Liver (tissue), 9 donors: ENCODE data around the gene ZNF552. TPM values are rescaled to one million over a fixed set of nuclear protein-coding genes. Genes with fewer than 3 reads are reported as not detected.

Experiments used
- DNase-seq: peaks from one replicate; pipeline ENCODE4 v3.0.0-alpha.2; 2017; ENCODE audit warnings: low spot score
- H3K27ac ChIP-seq, 2 donors: one replicate each; pipeline ENCODE4 v1.7.0; 2013; ENCODE audit warnings: inconsistent platforms in 2 of 2, low read length in 2 of 2, control low read depth in 1 of 2, low read depth in 1 of 2, mild to moderate bottlenecking in 1 of 2
- H3K27me3 ChIP-seq, 4 donors: one replicate each; pipeline versions ENCODE4 v1.6.1 to v1.7.0; 2013; ENCODE audit warnings: low read length in 3 of 4, inconsistent platforms in 1 of 4, mild to moderate bottlenecking in 1 of 4, moderate library complexity in 1 of 4; ENCODE audit not compliant: control insufficient read depth in 4 of 4, insufficient read depth in 4 of 4
- H3K36me3 ChIP-seq, 4 donors: one replicate each; pipeline versions ENCODE4 v1.6.1 to v1.7.0; 2013; ENCODE audit warnings: low read length in 3 of 4, mild to moderate bottlenecking in 3 of 4, low read depth in 1 of 4, moderate library complexity in 1 of 4; ENCODE audit not compliant: control insufficient read depth in 4 of 4, insufficient read depth in 3 of 4
- H3K4me1 ChIP-seq, 4 donors: one replicate each; pipeline versions ENCODE4 v1.6.1 to v1.7.0; 2013; ENCODE audit warnings: low read length in 3 of 4, mild to moderate bottlenecking in 3 of 4, moderate library complexity in 1 of 4; ENCODE audit not compliant: control insufficient read depth in 4 of 4, insufficient read depth in 4 of 4
- H3K4me3 ChIP-seq, 3 donors: one replicate each; pipeline versions ENCODE4 v1.6.1 to v1.7.0; 2013; ENCODE audit warnings: low read length in 3 of 3, control low read depth in 1 of 3, low read depth in 1 of 3, mild to moderate bottlenecking in 1 of 3
- H3K9ac ChIP-seq, 2 donors: one replicate each; pipeline ENCODE4 v1.7.0; 2013; ENCODE audit warnings: low read length in 2 of 2, mild to moderate bottlenecking in 2 of 2, moderate library complexity in 2 of 2, control low read depth in 1 of 2, low read depth in 1 of 2
- H3K9me3 ChIP-seq, 4 donors: one replicate each; pipeline versions ENCODE4 v1.6.1 to v1.7.0; 2013; ENCODE audit warnings: low read length in 3 of 4; ENCODE audit not compliant: control insufficient read depth in 4 of 4
- ATF3 ChIP-seq: IDR thresholded peaks from 2 replicates; pipeline ENCODE4 v1.6.1; 2016; ENCODE audit warnings: antibody characterized with exemption
- CTCF ChIP-seq: fragments of 150-350 bp; IDR thresholded peaks from 2 replicates; pipeline ENCODE4 v1.5.1; 2017; ENCODE audit warnings: improper control_type of control experiment, low read depth, low read length; ENCODE audit not compliant: missing input control
- EGR1 ChIP-seq, 2 donors: IDR thresholded peaks; 2 replicates each; pipeline ENCODE4 v1.6.1; 2016 to 2018; ENCODE audit warnings: antibody characterized with exemption in 2 of 2, low read depth in 2 of 2
- FOXA1 ChIP-seq: IDR thresholded peaks from 2 replicates; pipeline ENCODE4 v1.6.1; 2016; ENCODE audit warnings: antibody characterized with exemption
- FOXA2 ChIP-seq: IDR thresholded peaks from 2 replicates; pipeline ENCODE4 v1.6.1; 2016; ENCODE audit warnings: antibody characterized with exemption
- GABPA ChIP-seq, 2 donors: IDR thresholded peaks in 1 of 2; conservative IDR thresholded peaks in 1 of 2; 2 replicates each; pipeline ENCODE4 v1.6.1; 2016; ENCODE audit warnings: antibody characterized with exemption in 2 of 2, mild to moderate bottlenecking in 1 of 2, moderate library complexity in 1 of 2
- HNF4A ChIP-seq, 2 donors: conservative IDR thresholded peaks; 2 replicates each; pipeline ENCODE4 v1.6.1; 2016; ENCODE audit warnings: antibody characterized with exemption in 2 of 2, mild to moderate bottlenecking in 2 of 2
- HNF4G ChIP-seq: IDR thresholded peaks from 2 replicates; pipeline ENCODE4 v1.6.1; 2016; ENCODE audit warnings: antibody characterized with exemption
- JUND ChIP-seq, 2 donors: IDR thresholded peaks; 2 replicates each; pipeline ENCODE4 v1.6.1; 2016; ENCODE audit warnings: antibody characterized with exemption in 2 of 2
- MAX ChIP-seq: IDR thresholded peaks from 2 replicates; pipeline ENCODE4 v1.6.1; 2016; ENCODE audit warnings: antibody characterized with exemption
- NR2F2 ChIP-seq: IDR thresholded peaks from 2 replicates; pipeline ENCODE4 v1.6.1; 2016; ENCODE audit warnings: antibody characterized with exemption
- RAD21 ChIP-seq, 2 donors: IDR thresholded peaks; 2 replicates each; pipeline ENCODE4 v1.6.1; 2016; ENCODE audit warnings: antibody characterized with exemption in 2 of 2, mild to moderate bottlenecking in 2 of 2
- REST ChIP-seq: IDR thresholded peaks from 2 replicates; pipeline ENCODE4 v1.6.1; 2016; ENCODE audit warnings: antibody characterized with exemption, mild to moderate bottlenecking
- RXRA ChIP-seq, 2 donors: IDR thresholded peaks; 2 replicates each; pipeline ENCODE4 v1.6.1; 2017 to 2018; ENCODE audit warnings: antibody characterized with exemption in 2 of 2, mild to moderate bottlenecking in 1 of 2
- SP1 ChIP-seq: IDR thresholded peaks from 2 replicates; pipeline ENCODE4 v1.6.1; 2018; ENCODE audit warnings: antibody characterized with exemption, mild to moderate bottlenecking
- TAF1 ChIP-seq: conservative IDR thresholded peaks from 2 replicates; pipeline ENCODE4 v1.6.1; 2016; ENCODE audit warnings: antibody characterized with exemption, mild to moderate bottlenecking
- YY1 ChIP-seq: IDR thresholded peaks from 2 replicates; pipeline ENCODE4 v1.6.1; 2016; ENCODE audit warnings: antibody characterized with exemption, mild to moderate bottlenecking
- ZBTB33 ChIP-seq: IDR thresholded peaks from 2 replicates; pipeline ENCODE4 v1.6.1; 2016; ENCODE audit warnings: antibody characterized with exemption
- WGBS: extraction: QIAGEN DNeasy Blood & Tissue Kit; methylation state at CpG from one replicate; pipeline ENCODE4 v1.1.7; 2013; 5-methylcytosine and 5-hydroxymethylcytosine counted together
- polyA plus RNA-seq, 2 donors: library from polyadenylated mRNA; stranded (reverse) in 1 of 2; unstranded in 1 of 2; fragments of 200-250 nt in 1 of 2; fragments of >200 nt in 1 of 2; fragmentation: Nextera tagmentation in 1 of 2; extraction: Ambion mirVana in 1 of 2; gene quantifications; one replicate each; pipeline versions ENCODE4 v1.2.1 to v1.2.3, GENCODE V29; 2013 to 2015
- total RNA-seq, 2 donors: library from RNA; depleted of rRNA; stranded (reverse); fragments of >200 nt; gene quantifications; one replicate each; pipeline ENCODE4 v1.2.3, GENCODE V29; 2014
- donor health status: healthy.
- donor health status: healthy.
- donor health status: healthy.
- donor health status: healthy.
- donor health status: healthy.

ZNF552 gene
- total and polyA plus RNA-seq, 4 donors, result 3.1 to 16.1 (median 5.4) TPM

GRCh38 chr19:57769345-57770131 lies 45.2 kb downstream of the ZNF552 start, which contains the start of gene ZNF586 (continued):
- no peak for TF ChIP-seq REST

- TF ChIP-seq FOXA1, result no peak
- no peak for TF ChIP-seq FOXA2
- no peak for TF ChIP-seq JUND (IDR thresholded peaks at IDR 0.05)
- TF ChIP-seq HNF4G, result no peak
- TF ChIP-seq RAD21 (IDR thresholded peaks at IDR 0.05), result no peak
- no peak for TF ChIP-seq ZBTB33
- no peak for TF ChIP-seq CTCF
- TF ChIP-seq GABPA (IDR thresholded peaks at IDR 0.05 in 1 of 2, conservative IDR thresholded peaks at IDR 0.05 in 1 of 2), result no peak
- no peak for TF ChIP-seq NR2F2
- no peak for TF ChIP-seq YY1
- no peak for TF ChIP-seq HNF4A (conservative IDR thresholded peaks at IDR 0.05)
- TF ChIP-seq REST, result no peak
- TF ChIP-seq SP1, result no peak
- TF ChIP-seq TAF1, result no peak
- TF ChIP-seq ATF3, result no peak
- TF ChIP-seq MAX, result no peak
- no peak for TF ChIP-seq RXRA (IDR thresholded peaks at IDR 0.05)
- no peak for TF ChIP-seq EGR1 (IDR thresholded peaks at IDR 0.05; ENCODE audit: low read depth in 2 of 2)
- no peaks in the 10 kb centered on the region for H3K4me1 ChIP-seq
- H3K9ac ChIP-seq, result no peak overlapping the region
- peaks cover 6 to 55% (median 34%) of the 10 kb centered on the region in 4 donors for H3K9me3 ChIP-seq
- H3K36me3 ChIP-seq, result peaks cover 5 to 83% (median 57%) of the 10 kb centered on the region in 4 donors
- peak overlapping the region in 2 of 3 donors; percentile 30 to 50 for H3K4me3 ChIP-seq
- 100% methylated on average over 2 of the region's 2 CpGs for WGBS
- H3K27me3 ChIP-seq, result no peaks in the 10 kb centered on the region
- no peak overlapping the region for H3K27ac ChIP-seq
- DNase-seq, result no peak
These were observed 55.6 kb downstream of the ZNF552 start for GRCh38 chr19:57759096-57759495.
